Nephron (organoid): Measurements from ENCODE around the gene NOL4L.

Source experiments
- H3K27ac Mint-ChIP-seq, 3 experiments: 2 replicates each; pipeline ENCODE4 v1.8.0; 2020; ENCODE audit warnings: mixed read lengths in 3 of 3, mild to moderate bottlenecking in 2 of 3, moderate library complexity in 1 of 3
- H3K27me3 Mint-ChIP-seq: 2 replicates; pipeline ENCODE4 v1.8.0; 2021; ENCODE audit warnings: low read depth, mild to moderate bottlenecking, moderate library complexity, mixed read lengths
- H3K36me3 Mint-ChIP-seq: 2 replicates; pipeline ENCODE4 v1.8.0; 2020; ENCODE audit warnings: low read depth, mixed read lengths
- H3K4me1 Mint-ChIP-seq: 2 replicates; pipeline ENCODE4 v1.8.0; 2020; ENCODE audit warnings: mixed read lengths
- H3K4me3 Mint-ChIP-seq, 3 experiments: 2 replicates each; pipeline ENCODE4 v1.8.0; 2020; ENCODE audit warnings: mild to moderate bottlenecking in 3 of 3, mixed read lengths in 3 of 3, moderate library complexity in 2 of 3
- H3K9me3 Mint-ChIP-seq: 2 replicates; pipeline ENCODE4 v1.8.0; 2020; ENCODE audit warnings: mixed read lengths
- CTCF ChIP-seq, 3 experiments: fragments of 200-600 bp; sonication (generic); IDR thresholded peaks; one replicate each; pipeline ENCODE4 v1.5.0; 2021; ENCODE audit warnings: antibody characterized with exemption in 3 of 3; ENCODE audit not compliant: unreplicated experiment in 3 of 3

The NOL4L gene

GRCh38 chr20:32454164-32455145 is 130.7 kb downstream of the NOL4L start:
- H3K36me3 Mint-ChIP-seq, result peaks cover 29% of the 10 kb centered on the region
- H3K4me3 Mint-ChIP-seq, result no peak overlapping the region
- no peaks in the 10 kb centered on the region for H3K9me3 Mint-ChIP-seq
- no peak for TF ChIP-seq CTCF (IDR thresholded peaks at IDR 0.05; ENCODE audit: unreplicated experiment in 3 of 3)
- H3K27ac Mint-ChIP-seq, result peak overlapping the region; percentile 64 to 88 (median 83)
- peaks cover 3% of the 10 kb centered on the region for H3K27me3 Mint-ChIP-seq
- peaks cover 14% of the 10 kb centered on the region for H3K4me1 Mint-ChIP-seq

DNA sequence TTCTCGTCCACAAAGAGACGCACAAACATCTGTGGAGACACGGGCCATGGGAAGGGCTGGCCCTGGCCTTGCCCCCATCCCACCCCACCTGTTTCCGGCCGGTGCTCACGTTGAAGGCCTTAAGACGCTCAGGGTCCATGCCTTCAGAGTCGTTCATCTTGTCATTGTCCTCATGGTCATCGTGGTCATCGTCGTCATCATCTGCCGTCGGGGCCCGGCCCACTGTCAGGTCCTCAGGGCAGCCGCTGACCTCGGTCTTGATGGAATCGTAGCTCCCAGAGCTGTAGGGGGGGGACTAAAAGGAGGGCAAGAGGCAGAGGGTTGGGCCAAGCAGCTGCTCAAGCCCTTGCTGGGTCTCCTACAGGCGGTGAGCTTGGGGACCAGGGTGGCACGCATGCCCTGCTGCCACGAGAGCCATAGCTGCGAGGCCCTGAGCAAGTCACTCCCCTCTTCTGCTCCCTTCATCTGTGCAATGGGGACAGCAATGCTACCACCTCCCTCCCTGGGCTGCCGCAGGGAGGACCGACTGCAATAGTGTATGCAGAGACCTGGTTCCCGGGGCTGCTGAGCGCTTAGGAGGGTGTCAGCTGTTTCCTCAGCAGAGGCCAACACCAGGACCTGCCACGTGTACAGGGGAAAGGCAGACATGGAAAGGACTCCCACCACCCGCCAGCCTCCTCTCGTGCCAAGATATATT is 131.5 kb downstream of the NOL4L start:
- no peaks in the 10 kb centered on the region for H3K9me3 Mint-ChIP-seq
- H3K27me3 Mint-ChIP-seq, result peaks cover 3% of the 10 kb centered on the region
- H3K36me3 Mint-ChIP-seq, result peaks cover 34% of the 10 kb centered on the region

GRCh38 chr20:32452776-32453466 is 132.2 kb downstream of the NOL4L start:
- Mint-ChIP-seq H3K4me3 (no peak overlapping the region), H3K36me3 (peaks cover 37% of the 10 kb centered on the region), H3K9me3 (no peaks in the 10 kb centered on the region), H3K4me1 (peaks cover 9% of the 10 kb centered on the region), H3K27me3 (no peaks in the 10 kb centered on the region), H3K27ac (no peak overlapping the region)
- TF ChIP-seq CTCF (IDR thresholded peaks at IDR 0.05; ENCODE audit: unreplicated experiment in 3 of 3), result no peak

More for the DNA sequence above, 131.5 kb downstream of the NOL4L start:
- Mint-ChIP-seq H3K4me1 (peaks cover 12% of the 10 kb centered on the region), H3K4me3 (no peak overlapping the region), H3K27ac (no peak overlapping the region)
- TF ChIP-seq CTCF (IDR thresholded peaks at IDR 0.05; ENCODE audit: unreplicated experiment in 3 of 3), result no peak

- H3K27ac Mint-ChIP-seq, result peak overlapping the region in 2 of 3 experiments; percentile 20 to 50
- H3K4me3 Mint-ChIP-seq, result no peak overlapping the region
- peaks cover 43% of the 10 kb centered on the region for H3K36me3 Mint-ChIP-seq
- H3K27me3 Mint-ChIP-seq, result no peaks in the 10 kb centered on the region
- peaks cover 11% of the 10 kb centered on the region for H3K4me1 Mint-ChIP-seq
- no peaks in the 10 kb centered on the region for H3K9me3 Mint-ChIP-seq
- TF ChIP-seq CTCF (IDR thresholded peaks at IDR 0.05; ENCODE audit: unreplicated experiment in 3 of 3), result no peak
Measured at GRCh38 chr20:32451682-32452461, 133.3 kb downstream of the NOL4L start.

DNA sequence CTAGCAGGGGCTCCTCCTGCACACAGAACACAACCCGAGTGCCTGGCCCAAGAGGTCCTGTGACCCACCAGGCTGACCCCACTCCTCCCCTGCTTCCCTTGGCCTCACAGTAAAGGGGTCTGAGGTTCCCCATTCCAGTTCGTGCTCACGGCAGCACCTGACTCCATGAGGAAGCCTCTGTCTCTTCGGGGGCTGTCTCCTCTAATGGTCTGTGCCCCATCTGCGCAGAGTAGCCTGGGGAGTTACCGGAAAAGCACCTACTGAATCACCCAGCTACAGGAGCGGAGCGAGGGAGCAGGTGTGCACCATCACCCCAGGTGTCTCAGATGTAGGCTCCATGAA is 133.8 kb downstream of the NOL4L start:
- TF ChIP-seq CTCF (IDR thresholded peaks at IDR 0.05; ENCODE audit: unreplicated experiment in 3 of 3), result no peak
- no peak overlapping the region for H3K4me3 Mint-ChIP-seq
- H3K36me3 Mint-ChIP-seq, result peaks cover 48% of the 10 kb centered on the region

More for the DNA sequence above, 133.8 kb downstream of the NOL4L start:
- H3K4me1 Mint-ChIP-seq, result peaks cover 13% of the 10 kb centered on the region
- no peaks in the 10 kb centered on the region for H3K9me3 Mint-ChIP-seq
- peak overlapping the region in 2 of 3 experiments; percentile 20 to 50 for H3K27ac Mint-ChIP-seq
- no peaks in the 10 kb centered on the region for H3K27me3 Mint-ChIP-seq
